Measurements from ENCODE around the gene A4GALT. TPM values are rescaled to one million over a fixed set of nuclear protein-coding genes. Genes with fewer than 3 reads are reported as not detected.

The A4GALT gene
- polyA plus RNA-seq, 1 donor = 16.8 TPM

GRCh38 chr22:42651134-42651533 lies 69.5 kb downstream of the A4GALT start:
- no peak for DNase-seq

DNA sequence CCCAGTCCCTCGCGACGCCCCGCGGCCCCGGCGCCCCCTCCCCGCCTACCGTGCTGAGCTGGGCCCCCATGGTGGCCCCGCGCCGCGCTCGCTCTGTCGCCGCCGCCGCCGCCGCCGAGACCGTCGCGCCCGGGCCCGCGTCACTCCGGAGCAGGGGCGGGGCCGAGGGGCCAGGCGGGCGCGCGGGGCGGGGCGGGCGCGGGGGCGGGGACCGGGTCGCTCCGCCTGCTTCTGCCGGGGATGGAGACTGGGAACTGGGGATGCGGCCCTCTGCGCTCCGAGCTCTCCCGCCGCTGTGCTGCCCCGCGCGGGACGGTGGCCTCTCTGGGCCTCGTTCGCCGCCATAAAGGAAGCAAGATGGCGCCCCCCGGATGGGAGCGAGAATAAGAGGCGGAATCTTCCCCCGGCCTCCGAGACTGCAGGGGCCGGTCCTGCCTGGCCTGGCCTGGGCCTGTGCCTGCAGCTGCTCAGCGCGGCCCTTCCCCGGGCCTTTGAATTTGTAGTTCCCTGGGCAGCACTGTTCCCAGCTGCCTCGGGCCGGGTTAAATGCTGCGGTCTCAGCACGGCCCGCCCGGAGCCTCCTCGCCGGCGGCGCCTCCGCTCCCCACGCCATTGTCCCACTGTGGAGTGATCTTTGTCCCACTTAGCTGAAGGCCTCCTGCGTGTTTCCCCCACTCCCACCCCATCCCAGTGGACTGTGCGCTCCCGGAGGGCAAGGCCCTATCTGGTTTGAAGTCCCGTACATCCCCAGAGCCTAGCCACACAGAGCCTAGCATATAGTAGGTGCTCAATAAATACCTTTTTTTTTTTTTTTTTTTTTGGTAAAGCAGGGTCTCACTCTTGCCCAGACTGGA lies 71.2 kb downstream of the A4GALT start, which contains the start of gene CYB5R3:
CYB5R3 (minus strand) TSS at position 147 of the 854 bp plus-strand sequence; CDS start at position 70, 77 bp downstream.
- peak; percentile 73 for DNase-seq

GRCh38 chr22:42648368-42649245 lies 72.1 kb downstream of the A4GALT start:
- DNase-seq = no peak

DNA sequence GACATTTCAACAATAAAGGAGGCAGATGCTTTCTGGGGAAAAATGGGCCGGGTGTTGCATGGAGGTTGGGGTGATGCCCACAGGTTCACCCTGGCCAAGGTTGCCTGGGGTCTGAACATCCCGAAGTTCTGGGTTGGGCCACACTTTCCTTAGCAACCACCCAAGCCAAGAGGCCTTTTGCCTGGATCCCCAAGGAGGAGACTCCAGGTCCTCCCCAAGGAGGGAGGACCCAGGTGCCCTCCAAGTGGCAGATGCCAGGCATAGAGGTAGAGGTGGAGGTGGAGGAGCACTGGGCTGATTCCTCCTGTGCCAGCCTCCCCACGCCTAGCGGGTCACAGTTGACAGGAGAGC lies 72.7 kb downstream of the A4GALT start:
- DNase-seq = no peak

DNA sequence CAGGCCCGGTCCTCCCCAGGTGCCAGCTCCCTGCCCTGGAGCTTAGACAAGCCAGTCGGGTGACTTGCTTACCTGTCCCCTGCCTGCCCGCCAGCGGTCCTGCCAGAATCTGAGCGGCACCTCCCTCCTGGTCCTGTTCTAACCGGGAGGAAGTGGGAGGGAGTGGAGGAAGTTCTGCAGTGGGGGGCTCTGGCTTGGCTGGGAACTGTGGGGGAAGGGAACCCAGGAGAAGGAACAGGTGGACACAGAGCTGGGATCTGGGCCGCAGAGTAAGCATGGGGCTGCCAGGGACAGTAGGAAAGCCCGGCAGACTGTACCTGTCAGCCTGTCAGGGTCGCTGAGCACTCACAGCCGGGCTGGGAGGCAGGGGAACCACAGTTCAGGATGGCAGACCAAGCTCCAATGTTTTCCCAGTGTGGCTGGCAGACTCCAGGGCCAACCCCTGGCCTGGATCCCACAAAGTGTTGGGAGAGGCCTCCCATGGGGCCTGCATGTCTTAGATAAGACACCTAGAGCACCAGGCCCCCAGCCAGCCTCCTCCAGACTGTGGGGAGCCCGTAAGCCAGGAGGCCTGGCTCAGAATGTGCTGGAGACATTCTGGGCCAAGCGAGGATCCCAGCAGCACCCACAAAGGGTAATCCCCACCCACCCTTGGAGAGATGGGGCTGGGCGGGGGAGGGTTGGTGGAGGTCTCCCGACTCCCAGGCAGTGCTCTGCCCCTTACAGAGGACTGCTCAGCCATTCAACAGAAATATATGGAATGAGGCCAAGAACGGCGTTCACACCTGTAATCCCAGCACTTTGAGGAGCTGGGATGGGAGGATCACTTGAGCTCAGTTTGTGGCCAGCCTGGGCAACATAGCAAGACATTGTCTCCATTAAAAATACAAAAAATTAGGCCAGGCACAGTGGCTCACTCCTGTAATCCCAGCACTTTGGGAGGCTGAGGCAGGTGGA lies 73.8 kb downstream of the A4GALT start:
- DNase-seq = no peak

- no peak for DNase-seq
Observed at GRCh38 chr22:42645938-42646568, 74.6 kb downstream of the A4GALT start.

DNA sequence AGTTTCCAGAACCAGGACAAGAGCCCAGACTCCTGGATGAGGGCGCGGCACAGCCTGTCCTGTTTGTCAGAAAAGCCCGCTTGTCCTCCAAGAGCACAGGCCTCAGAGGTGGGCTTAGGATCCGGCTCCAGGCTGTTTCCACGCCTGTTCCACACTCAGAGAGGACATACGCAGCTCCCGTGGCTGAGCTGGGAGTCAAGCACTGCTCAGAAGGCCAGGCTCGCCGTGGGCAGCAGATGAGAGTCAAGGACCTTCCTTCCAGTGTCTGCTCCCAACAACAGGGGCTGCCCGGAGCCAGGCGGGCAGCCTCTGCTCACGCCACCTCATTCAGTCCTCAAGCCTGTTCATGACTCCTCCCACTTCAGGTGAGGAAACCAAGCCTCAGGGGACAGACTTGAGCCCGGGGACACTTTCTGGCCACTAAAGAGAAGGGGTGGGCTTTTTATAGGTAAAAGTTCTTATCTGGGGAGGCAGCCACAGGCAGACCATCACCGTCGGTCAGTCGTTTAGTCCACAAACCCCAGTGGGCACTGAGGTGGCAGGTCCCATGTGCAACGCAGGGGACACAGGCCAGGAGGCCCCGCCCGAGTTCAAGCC lies 75.2 kb downstream of the A4GALT start:
- no peak for DNase-seq

DNA sequence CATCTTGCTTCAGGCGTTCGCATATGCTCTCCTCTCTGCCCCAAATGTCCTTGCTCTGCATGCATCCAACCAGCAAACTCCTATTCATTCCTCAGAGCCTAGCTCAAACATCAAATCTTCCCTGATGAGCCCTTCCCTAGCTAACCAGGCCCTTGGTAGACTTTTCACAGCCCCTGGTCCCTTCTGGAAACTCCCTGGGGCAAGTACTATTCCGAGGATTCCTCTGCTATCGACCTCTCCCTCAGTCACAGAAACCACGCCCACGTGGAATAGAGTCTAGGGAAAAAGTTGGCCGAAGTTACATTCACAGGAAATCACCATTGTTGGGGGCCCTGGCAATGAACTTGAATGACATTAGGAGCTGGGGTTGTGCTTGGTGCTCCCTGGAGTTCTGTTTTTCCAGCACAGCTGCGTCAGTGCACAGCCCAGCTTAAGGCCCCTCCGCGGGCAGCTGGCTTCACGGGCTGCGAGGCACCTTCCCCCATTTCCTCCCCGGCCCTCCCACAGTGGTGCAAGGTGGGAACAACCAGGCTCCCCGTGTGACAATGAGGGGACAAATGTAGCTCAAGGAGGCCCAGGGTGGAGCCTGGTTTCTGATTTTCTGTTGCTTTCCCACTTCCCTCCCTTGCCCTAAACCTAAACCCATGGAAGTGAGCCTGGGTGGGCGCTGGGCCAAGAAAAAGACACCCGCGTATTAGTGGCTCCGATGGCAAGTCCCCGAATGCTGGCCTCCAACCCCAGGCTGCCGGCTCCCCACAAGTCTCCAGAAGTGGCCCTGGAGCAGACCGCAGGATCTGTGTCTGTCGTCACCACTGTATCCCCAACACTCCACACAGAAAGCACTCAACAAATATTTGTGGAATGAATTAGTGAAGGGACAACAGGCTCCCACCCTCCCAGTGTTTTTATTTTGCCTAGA lies 76.0 kb downstream of the A4GALT start:
- no peak for DNase-seq

DNA sequence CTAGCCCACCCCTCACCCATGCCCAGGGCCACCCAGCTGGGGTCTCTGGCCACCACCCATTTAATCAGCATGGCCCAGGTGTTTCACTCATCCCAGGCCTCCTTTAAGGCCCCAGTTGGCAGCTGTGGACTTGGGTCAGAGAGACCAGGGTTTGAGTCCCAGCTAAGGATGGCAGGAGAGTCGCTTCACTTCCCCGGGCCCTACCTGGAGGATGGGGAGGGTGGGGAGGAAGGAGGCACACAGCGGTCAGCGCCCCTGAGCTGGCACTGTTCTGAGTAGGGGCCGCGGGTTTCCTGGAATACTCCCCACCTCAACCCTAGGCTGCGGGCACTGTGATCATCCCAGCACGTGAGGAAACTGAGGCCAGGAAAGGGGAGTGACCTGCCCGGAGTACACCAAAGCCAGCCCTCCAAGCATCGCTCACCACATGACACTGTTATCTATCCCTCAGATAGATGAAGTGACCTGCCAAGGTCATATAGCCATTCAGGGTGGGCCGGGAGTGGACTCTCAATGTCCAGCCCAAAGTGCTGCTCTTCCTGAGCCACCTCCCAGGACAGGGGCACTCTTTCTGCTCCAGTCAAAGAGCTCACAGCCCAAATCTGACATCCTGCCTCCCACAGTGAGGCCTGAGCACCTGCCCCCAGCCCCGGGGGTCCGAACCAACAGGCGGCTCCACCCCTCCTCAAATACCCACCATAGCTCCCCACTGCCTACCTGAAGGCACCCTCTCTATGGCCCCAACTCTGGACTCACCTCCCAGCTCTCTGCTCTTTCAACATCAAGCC lies 76.8 kb downstream of the A4GALT start:
- DNase-seq = no peak

DNA sequence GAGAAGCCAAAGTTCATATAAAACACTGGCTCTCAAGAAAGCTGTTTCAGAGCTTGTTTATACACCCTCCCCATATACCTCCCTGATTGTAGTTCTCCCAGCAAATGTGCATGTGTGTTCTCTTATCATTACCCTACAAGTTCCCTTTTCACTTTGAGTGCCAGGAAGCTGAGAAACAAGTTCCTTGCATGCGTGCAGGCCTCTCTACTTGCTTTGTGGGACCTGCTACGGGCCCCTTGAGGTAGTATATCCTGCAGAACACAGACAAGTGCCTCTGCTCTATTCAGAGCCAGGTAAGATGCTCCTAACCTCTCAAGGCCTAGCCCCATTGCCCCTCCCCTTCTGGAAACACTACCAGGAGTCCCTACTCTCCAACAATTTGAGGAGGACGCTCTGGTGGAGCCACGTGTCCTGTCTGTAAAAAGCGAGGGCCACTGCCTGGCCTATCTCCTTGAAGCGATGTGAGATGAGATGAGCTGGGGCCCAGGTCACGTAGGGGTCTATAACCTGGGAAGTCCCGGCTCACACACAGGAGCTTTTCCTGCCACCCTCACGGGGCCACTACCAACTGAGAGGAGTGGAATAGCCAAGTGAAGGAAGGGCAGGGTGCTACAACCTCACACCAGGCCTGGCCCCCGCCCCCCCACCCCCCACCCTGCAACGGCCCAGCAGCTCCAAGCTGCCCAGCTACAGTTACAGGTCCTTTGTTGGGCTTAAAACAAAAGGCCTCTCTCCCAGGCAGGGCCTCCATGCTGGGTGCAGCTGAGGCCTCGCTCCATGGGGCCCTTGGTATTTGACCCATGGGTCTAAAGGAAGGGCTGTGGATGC lies 77.7 kb downstream of the A4GALT start:
- no peak for DNase-seq

Other genes starting within 250 kb of the A4GALT start
- gene RRP7A, start 201.1 kb downstream of the A4GALT start, polyA plus RNA-seq (ENCODE audit: insufficient read length) = 28.8 TPM
- gene SERHL2, start 166.9 kb downstream of the A4GALT start, polyA plus RNA-seq (ENCODE audit: insufficient read length) = 8.2 TPM
- 117 TPM for gene POLDIP3, start 106.0 kb downstream of the A4GALT start, polyA plus RNA-seq (ENCODE audit: insufficient read length)
- gene ATP5MGL, start 80.3 kb downstream of the A4GALT start, polyA plus RNA-seq (ENCODE audit: insufficient read length) = not detected
- gene CYB5R3, start 71.5 kb downstream of the A4GALT start, polyA plus RNA-seq (ENCODE audit: insufficient read length) = 126 TPM
- gene ARFGAP3, start 136.4 kb upstream of the A4GALT start, polyA plus RNA-seq (ENCODE audit: insufficient read length) = 52.4 TPM